Astrocyte (in vitro differentiated cells and primary cell): Measurements from ENCODE around the gene CBLIF. TPM values are rescaled to one million over a fixed set of nuclear protein-coding genes. Genes with fewer than 3 reads are reported as not detected.
A peak's percentile ranks its signal among the peaks of the same experiment; 100 is the strongest.
"Not testable (repeated sequence)": the region's sequence is repeated elsewhere in the genome, so short reads cannot be mapped to it uniquely, and the experiment has no call there.

ENCODE experiments used
- DNase-seq: peaks from one replicate; pipeline ENCODE4 v3.0.0-alpha.2; 2010; ENCODE audit warnings: low read depth
- FAIRE-seq: peaks from 2 replicates; lab custom pipeline; 2011; peaks lifted over from hg19 to GRCh38; lab: Jason Lieb, UNC
- H2AFZ ChIP-seq: 2 replicates; pipeline ENCODE4 v1.6.0; 2012; ENCODE audit warnings: low read depth, low read length, inconsistent platforms
- H3K27ac ChIP-seq: 2 replicates; pipeline ENCODE4 v1.5.1; 2011; ENCODE audit warnings: low read depth, low read length, inconsistent platforms
- H3K27me3 ChIP-seq: 2 replicates; pipeline ENCODE4 v1.6.0; 2011; ENCODE audit warnings: low read length, inconsistent platforms; ENCODE audit not compliant: insufficient read depth
- H3K36me3 ChIP-seq: 2 replicates; pipeline ENCODE4 v1.5.1; 2011; ENCODE audit warnings: low read length, inconsistent platforms; ENCODE audit not compliant: insufficient read depth
- H3K4me1 ChIP-seq: 2 replicates; pipeline ENCODE4 v1.5.1; 2011; ENCODE audit warnings: low read length, inconsistent platforms; ENCODE audit not compliant: insufficient read depth
- H3K4me2 ChIP-seq: 2 replicates; pipeline ENCODE4 v1.6.0; 2012; ENCODE audit warnings: low read length, inconsistent platforms
- H3K4me3 ChIP-seq: 2 replicates; pipeline ENCODE4 v1.5.1; 2011; ENCODE audit warnings: low read depth, mild to moderate bottlenecking, low read length, inconsistent platforms; ENCODE audit not compliant: insufficient read depth
- H3K79me2 ChIP-seq: 2 replicates; pipeline ENCODE4 v1.6.0; 2012; ENCODE audit warnings: mild to moderate bottlenecking, low read length, inconsistent platforms; ENCODE audit not compliant: insufficient read depth
- H3K9ac ChIP-seq: 2 replicates; pipeline ENCODE4 v1.6.0; 2012; ENCODE audit warnings: mild to moderate bottlenecking, low read length, inconsistent platforms
- H3K9me3 ChIP-seq: 2 replicates; pipeline ENCODE4 v1.5.1; 2012; ENCODE audit warnings: low read depth, mild to moderate bottlenecking, low read length, inconsistent platforms; ENCODE audit not compliant: insufficient read depth
- H4K20me1 ChIP-seq: 2 replicates; pipeline ENCODE4 v1.6.0; 2012; ENCODE audit warnings: low read length, inconsistent platforms; ENCODE audit not compliant: insufficient read depth
- H3K27ac Mint-ChIP-seq: one replicate; pipeline ENCODE4 v1.8.0; 2021; ENCODE audit warnings: mild to moderate bottlenecking, mixed read lengths; ENCODE audit not compliant: unreplicated experiment
- H3K27me3 Mint-ChIP-seq: one replicate; pipeline ENCODE4 v1.8.0; 2021; ENCODE audit warnings: low read depth, mixed read lengths; ENCODE audit not compliant: unreplicated experiment
- H3K36me3 Mint-ChIP-seq: one replicate; pipeline ENCODE4 v1.8.0; 2021; ENCODE audit warnings: low read depth, mixed read lengths; ENCODE audit not compliant: unreplicated experiment
- H3K4me1 Mint-ChIP-seq: one replicate; pipeline ENCODE4 v1.8.0; 2021; ENCODE audit warnings: low read depth, mixed read lengths; ENCODE audit not compliant: unreplicated experiment
- H3K4me3 Mint-ChIP-seq: one replicate; pipeline ENCODE4 v1.8.0; 2021; ENCODE audit warnings: mild to moderate bottlenecking, moderate library complexity, mixed read lengths; ENCODE audit not compliant: unreplicated experiment
- H3K9me3 Mint-ChIP-seq: one replicate; pipeline ENCODE4 v1.8.0; 2021; ENCODE audit warnings: mild to moderate bottlenecking, mixed read lengths; ENCODE audit not compliant: unreplicated experiment
- CTCF ChIP-seq: IDR thresholded peaks from 2 replicates; pipeline ENCODE4 v1.5.1; 2011; ENCODE audit warnings: low read depth, mild to moderate bottlenecking, inconsistent platforms, low read length, moderate library complexity; ENCODE audit not compliant: insufficient read depth
- EZH2 ChIP-seq: IDR thresholded peaks from 2 replicates; pipeline ENCODE4 v1.6.1; 2012; ENCODE audit warnings: mild to moderate bottlenecking, low read length, inconsistent platforms; ENCODE audit not compliant: insufficient read depth
- total RNA-seq: library from RNA; stranded (reverse); gene quantifications from 2 replicates; pipeline ENCODE4 v1.2.1, GENCODE V29; 2021

Gene CBLIF
- total RNA-seq, 1 donor from 2014 or later = not detected

- DNase-seq = peak; percentile 73
- Mint-ChIP-seq H3K9me3 (peaks cover 5% of the 10 kb centered on the region), H3K4me3 (peak overlapping the region; percentile 10), H3K4me1 (peaks cover 43% of the 10 kb centered on the region), H3K27me3 (no peaks in the 10 kb centered on the region), H3K36me3 (peaks cover 34% of the 10 kb centered on the region), H3K27ac (peak overlapping the region; percentile 94)
- no peaks in the 10 kb centered on the region for H3K36me3 ChIP-seq
- no peaks in the 10 kb centered on the region for H3K27me3 ChIP-seq
- H3K4me2 ChIP-seq = peak overlapping the region; percentile 74
- H3K79me2 ChIP-seq = no peaks in the 10 kb centered on the region
- TF ChIP-seq CTCF (no peak), EZH2 (no peak)
- H3K27ac ChIP-seq = peak overlapping the region; percentile 35
- no peak overlapping the region for H2AFZ ChIP-seq
- H4K20me1 ChIP-seq = no peaks in the 10 kb centered on the region
- FAIRE-seq = no peak
- no peak overlapping the region for H3K4me3 ChIP-seq
- H3K9me3 ChIP-seq = no peaks in the 10 kb centered on the region
- H3K4me1 ChIP-seq = peaks cover 22% of the 10 kb centered on the region
- H3K9ac ChIP-seq = peak overlapping the region; percentile 47
Measured at GRCh38 chr11:59787816-59788215, 57.5 kb downstream of the CBLIF start.

GRCh38 chr11:59787255-59787588 lies 58.1 kb downstream of the CBLIF start:
- Histone ChIP-seq H3K4me2 (peak overlapping the region; percentile 74), H3K36me3 (no peaks in the 10 kb centered on the region), H3K27ac (peak overlapping the region; percentile 35), H3K9ac (peak overlapping the region; percentile 47), H3K4me1 (peaks cover 22% of the 10 kb centered on the region), H3K9me3 (no peaks in the 10 kb centered on the region), H3K27me3 (no peaks in the 10 kb centered on the region), H4K20me1 (no peaks in the 10 kb centered on the region), H3K4me3 (no peak overlapping the region), H2AFZ (no peak overlapping the region), H3K79me2 (no peaks in the 10 kb centered on the region)
- peaks cover 40% of the 10 kb centered on the region for H3K4me1 Mint-ChIP-seq
- peak overlapping the region; percentile 94 for H3K27ac Mint-ChIP-seq
- TF ChIP-seq EZH2 = no peak
- no peak for TF ChIP-seq CTCF
- no peak for FAIRE-seq
- no peaks in the 10 kb centered on the region for H3K27me3 Mint-ChIP-seq
- DNase-seq = no peak
- H3K4me3 Mint-ChIP-seq = peak overlapping the region; percentile 6
- peaks cover 3% of the 10 kb centered on the region for H3K9me3 Mint-ChIP-seq
- H3K36me3 Mint-ChIP-seq = peaks cover 32% of the 10 kb centered on the region

- H3K36me3 ChIP-seq = no peaks in the 10 kb centered on the region
- H3K9me3 Mint-ChIP-seq = peaks cover 3% of the 10 kb centered on the region
- H3K36me3 Mint-ChIP-seq = peaks cover 31% of the 10 kb centered on the region
- peaks cover 22% of the 10 kb centered on the region for H3K4me1 ChIP-seq
- H2AFZ ChIP-seq = no peak overlapping the region
- no peak overlapping the region for H3K27ac ChIP-seq
- H3K4me3 Mint-ChIP-seq = no peak overlapping the region
- no peak overlapping the region for H3K4me2 ChIP-seq
- no peaks in the 10 kb centered on the region for H3K79me2 ChIP-seq
- no peaks in the 10 kb centered on the region for H4K20me1 ChIP-seq
- no peak overlapping the region for H3K9ac ChIP-seq
- H3K27ac Mint-ChIP-seq = peak overlapping the region; percentile 94
- DNase-seq = no peak
- H3K27me3 Mint-ChIP-seq = no peaks in the 10 kb centered on the region
- FAIRE-seq = no peak
- H3K9me3 ChIP-seq = no peaks in the 10 kb centered on the region
- no peak overlapping the region for H3K4me3 ChIP-seq
- H3K27me3 ChIP-seq = no peaks in the 10 kb centered on the region
- peaks cover 32% of the 10 kb centered on the region for H3K4me1 Mint-ChIP-seq
- no peak for TF ChIP-seq CTCF
- TF ChIP-seq EZH2 = no peak
Measured at GRCh38 chr11:59785818-59786217, 59.5 kb downstream of the CBLIF start.

- DNase-seq, H2AFZ ChIP-seq, H3K27ac ChIP-seq, H3K27me3 ChIP-seq, H3K4me3 ChIP-seq, H3K9me3 ChIP-seq, H3K79me2 ChIP-seq, H3K27ac Mint-ChIP-seq, H3K9me3 Mint-ChIP-seq, H3K9ac ChIP-seq, H3K27me3 Mint-ChIP-seq, H4K20me1 ChIP-seq, H3K36me3 ChIP-seq, H3K4me2 ChIP-seq, FAIRE-seq: not testable (repeated sequence)
- peaks cover 24% of the 10 kb centered on the region for H3K36me3 Mint-ChIP-seq
- peaks cover 22% of the 10 kb centered on the region for H3K4me1 ChIP-seq
- H3K4me1 Mint-ChIP-seq = peaks cover 34% of the 10 kb centered on the region
- H3K4me3 Mint-ChIP-seq = peak overlapping the region; percentile 47
Measured at GRCh38 chr11:59784441-59784840, 60.9 kb downstream of the CBLIF start.
